ENCODE measurements around the gene FXYD6. TPM values are rescaled to one million over a fixed set of nuclear protein-coding genes. Genes with fewer than 3 reads are reported as not detected.

Gene FXYD6
- total and polyA plus RNA-seq, 2 of the 8 experiments (the other 6 are each of a cell fraction or from before 2014, with no cell fraction given), result 44.6 to 117 TPM

DNA sequence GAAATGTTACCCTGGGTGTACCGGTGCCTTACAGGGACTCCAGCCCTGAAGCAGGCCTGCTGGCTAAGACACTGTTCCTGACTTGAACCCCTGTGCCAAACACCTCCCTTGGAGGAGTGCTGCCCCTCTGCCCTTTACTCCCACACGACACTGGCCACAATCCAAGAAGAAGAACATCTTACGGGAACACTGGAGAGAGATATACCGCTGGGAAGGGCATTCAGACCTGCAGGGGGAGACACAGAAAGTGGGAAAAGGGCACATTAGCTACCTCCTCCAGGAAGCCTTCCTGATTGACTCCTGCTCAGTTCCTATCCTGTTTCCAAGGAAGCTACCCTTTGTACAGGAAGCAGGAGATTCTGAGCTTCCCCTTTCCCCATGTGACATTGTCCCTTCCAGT lies 34.1 kb upstream of the FXYD6 start:
- CTCF ChIA-PET (ENCODE audit: partially characterized antibody), result interaction anchor here (0.7 to 12.6 kb wide), 20 partner anchors 9 to 143 kb away, joined by 3 to 122 read pairs (median 8); partner anchors contain the start of gene TMPRSS13
- FAIRE-seq, result no peak

More for the DNA sequence above, 34.1 kb upstream of the FXYD6 start:
- H4K8ac ChIP-seq (ENCODE audit: extremely low read depth, insufficient read depth, low read length), result no peak overlapping the region
- H4K20me1 ChIP-seq (replicated peaks in 1 of 2; ENCODE audit: control insufficient read depth in 1 of 2, insufficient read depth in 2 of 2, low read length in 2 of 2), result peaks cover 0 to 2% of the 10 kb centered on the region in 2 experiments
- no peak overlapping the region for H3K56ac ChIP-seq (replicated peaks; ENCODE audit: insufficient read length, low read depth, low read length)
- H3K9me3 ChIP-seq (ENCODE audit: insufficient read depth in 2 of 2, low read depth in 1 of 2, low read length in 1 of 2), result no peaks in the 10 kb centered on the region
- H3K18ac ChIP-seq (ENCODE audit: extremely low read depth, low read length), result no peak overlapping the region
- H3K23ac ChIP-seq (ENCODE audit: insufficient read length), result no peak overlapping the region
- H3K23me2 ChIP-seq (ENCODE audit: low read depth, low read length), result peaks cover 3% of the 10 kb centered on the region; the same call in 1 of the 2 replicates
- H3K79me1 ChIP-seq (ENCODE audit: low read depth, low read length), result no peaks in the 10 kb centered on the region
- H3K4me2 ChIP-seq (ENCODE audit: insufficient read depth in 1 of 2, low read depth in 2 of 2, low read length in 2 of 2), result no peak overlapping the region
- 82% methylated on average over 4 of the region's 4 CpGs; no CpG with 5 or more reads in 1 of the 2 experiments for WGBS, 2 experiments (ENCODE audit: extremely low coverage in 1 of 2, insufficient coverage in 1 of 2, insufficient read length in 1 of 2, insufficient replicate concordance in 2 of 2, low coverage in 1 of 2, low lambda C conversion rate in 2 of 2, missing lambda C conversion rate in 1 of 2)
- no peaks in the 10 kb centered on the region for H3K36me3 ChIP-seq (ENCODE audit: control insufficient read depth in 2 of 4, insufficient read depth in 4 of 4, low read length in 3 of 4)
- no peaks in the 10 kb centered on the region for H3K27me3 ChIP-seq (replicated peaks in 1 of 4; ENCODE audit: control insufficient read depth in 3 of 4, extremely low read depth in 1 of 4, insufficient read depth in 3 of 4, low read length in 3 of 4)
- no peaks in the 10 kb centered on the region for H3K79me2 ChIP-seq (ENCODE audit: control insufficient read depth in 1 of 2, insufficient read depth in 2 of 2, low read length in 2 of 2)
- H3K4me3 ChIP-seq (ENCODE audit: extremely low read depth in 1 of 4, insufficient read depth in 2 of 4, low read depth in 3 of 4, low read length in 4 of 4), result no peak overlapping the region
- H2BK20ac ChIP-seq (ENCODE audit: low read length), result no peak overlapping the region
- H3K4me1 ChIP-seq (replicated peaks in 1 of 4; ENCODE audit: control insufficient read depth in 3 of 4, insufficient read depth in 4 of 4, low read length in 3 of 4), result peaks cover 0 to 12% (median 3%) of the 10 kb centered on the region in 4 experiments; a peak in 5 of 7 replicates
- no peak overlapping the region for H2BK12ac ChIP-seq (ENCODE audit: low read depth, low read length)
- POLR2A ChIA-PET (ENCODE audit: partially characterized antibody), result no interaction called here
- H4K91ac ChIP-seq (replicated peaks; ENCODE audit: insufficient read length, low read length), result no peak overlapping the region
- H3K14ac ChIP-seq (ENCODE audit: insufficient read length), result no peak overlapping the region
- H2BK5ac ChIP-seq (ENCODE audit: low read depth, low read length), result no peak overlapping the region
- H2AK5ac ChIP-seq (ENCODE audit: low read depth, low read length), result no peak overlapping the region
- H3K9ac ChIP-seq (replicated peaks in 1 of 4; ENCODE audit: extremely low read depth in 1 of 4, low read depth in 3 of 4, low read length in 3 of 4), result no peak overlapping the region
- H4K5ac ChIP-seq (ENCODE audit: insufficient read length, low read depth, low read length), result no peak overlapping the region
- DNase-seq (ENCODE audit: low read depth in 1 of 2, low spot score in 2 of 2), result no peak
- no peak overlapping the region for H2BK120ac ChIP-seq (replicated peaks; ENCODE audit: low read depth, low read length)
- TF ChIP-seq SIRT6 (IDR thresholded peaks at IDR 0.05; ENCODE audit: low read length), result no peak
- peak; percentile 20 to 38; a peak in 2 of 4 replicates for TF ChIP-seq RAD21 (IDR thresholded peaks at IDR 0.05 in 1 of 2, conservative IDR thresholded peaks at IDR 0.05 in 1 of 2; ENCODE audit: low read depth in 2 of 2, low read length in 2 of 2)
- peak; percentile 27 to 48 (median 41); a peak in 3 of 4 replicates for TF ChIP-seq CTCF (IDR thresholded peaks at IDR 0.05; ENCODE audit: control extremely low read depth in 1 of 3, insufficient read depth in 1 of 3, low read depth in 1 of 3, low read length in 3 of 3)
- H3K4ac ChIP-seq (replicated peaks; ENCODE audit: insufficient read length, low read depth, low read length), result no peak overlapping the region
- H2BK15ac ChIP-seq (ENCODE audit: low read length), result no peak overlapping the region
- H2AFZ ChIP-seq (ENCODE audit: low read length), result no peak overlapping the region
- H3K27ac ChIP-seq (ENCODE audit: low read depth, low read length), result no peak overlapping the region
